ENCODE results near the gene OXTR.

Gene OXTR

DNA sequence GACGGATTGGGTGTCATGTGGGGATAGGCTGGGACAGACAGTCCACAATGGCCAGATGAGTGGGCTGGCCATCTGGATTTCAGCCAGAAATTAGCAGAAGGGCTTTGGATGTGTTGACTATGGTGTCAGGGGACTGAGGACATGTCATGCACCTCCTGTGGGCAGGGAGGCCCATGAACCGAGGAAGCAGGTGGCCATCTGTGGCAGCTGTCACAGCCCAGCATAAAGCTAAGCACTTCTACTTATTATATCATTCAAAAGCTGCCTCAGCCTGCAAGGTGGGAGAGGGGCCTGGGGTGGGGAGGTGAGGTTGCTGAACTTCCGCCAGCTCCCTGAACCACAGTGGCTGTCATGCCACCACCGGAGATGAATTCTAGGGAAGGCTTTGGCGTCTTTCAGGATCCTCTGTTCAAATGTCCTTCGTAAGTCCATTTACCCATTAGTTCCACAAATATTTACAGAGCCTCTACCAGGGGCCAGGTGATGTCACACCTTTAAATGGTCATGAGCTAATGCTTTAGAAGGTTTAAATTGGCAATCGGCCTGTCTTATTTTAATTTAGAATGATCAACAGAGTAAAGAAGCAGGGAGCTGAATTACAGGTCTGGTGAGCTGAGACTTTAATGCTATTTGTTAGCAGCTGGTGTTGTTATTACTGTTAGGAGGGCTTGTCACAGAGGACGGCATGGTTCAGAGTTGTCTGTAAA, 59.5 kb downstream of the OXTR start:
- DNase-seq: no peak

DNA sequence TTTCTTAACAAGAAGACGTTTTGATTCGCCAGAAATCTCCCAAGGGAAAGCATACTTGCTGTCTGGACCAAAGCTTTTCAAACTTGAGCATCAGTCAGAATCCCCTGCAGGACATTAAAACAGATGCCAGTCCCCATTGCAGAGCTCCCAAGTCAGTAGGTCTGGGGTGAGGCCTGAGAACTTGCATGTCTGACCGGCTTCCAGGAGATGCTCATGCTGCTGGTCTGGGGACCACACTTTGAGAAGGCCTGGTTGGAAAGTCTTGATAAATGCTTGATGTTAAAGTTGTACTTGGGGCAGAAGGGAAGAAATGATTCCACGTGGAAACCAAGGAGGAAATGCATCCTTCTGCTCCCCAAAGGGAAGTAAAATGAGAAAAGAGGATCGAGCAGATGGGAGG, 60.1 kb downstream of the OXTR start:
- no peak for DNase-seq

DNA sequence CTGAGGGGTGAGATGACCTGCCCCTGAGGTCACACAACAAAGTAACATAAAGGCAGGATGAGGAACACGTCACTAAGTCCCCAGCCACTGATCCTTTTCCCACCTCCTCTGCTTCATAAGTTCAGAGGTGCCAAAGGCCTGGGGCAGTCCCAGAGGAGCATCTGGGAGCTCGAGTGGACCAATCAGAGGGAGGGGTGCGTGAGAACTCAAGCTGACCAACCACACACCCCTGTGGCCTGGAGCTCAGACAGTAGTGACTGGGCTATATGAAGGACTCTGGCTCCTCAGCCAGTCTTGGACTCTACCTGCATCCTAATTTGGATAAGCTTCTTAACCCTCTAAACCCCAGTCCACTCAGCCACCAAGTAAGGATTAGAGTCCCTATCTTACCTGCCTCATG, 63.8 kb downstream of the OXTR start:
- DNase-seq: no peak

GRCh38 chr3:8702560-8702959, 66.9 kb downstream of the OXTR start:
- no peak for DNase-seq

Data from right hindlimb (tissue), 1 donor.